Stomach (tissue), 4 donors: Measurements from ENCODE around the gene RBM47.

Experiments
- POLR2A ChIP-seq, 4 donors: fragments of 450-650 bp; IDR thresholded peaks; one replicate each; pipeline ENCODE4 v1.6.1; 2016; ENCODE audit warnings: antibody characterized with exemption in 4 of 4, control low read depth in 2 of 4, mild to moderate bottlenecking in 1 of 4, moderate library complexity in 1 of 4
- TF ChIP-seq, protein P1 (sequence below), 7 experiments: fragments of 450-650 bp in 4 of 7; fragments of 200-600 bp in 3 of 7; sonication (generic) in 3 of 7; IDR thresholded peaks; one replicate each; pipeline ENCODE4 v1.5.1; 2016 to 2019; ENCODE audit warnings: antibody characterized with exemption in 7 of 7, control low read depth in 2 of 7, mild to moderate bottlenecking in 1 of 7

DNA sequence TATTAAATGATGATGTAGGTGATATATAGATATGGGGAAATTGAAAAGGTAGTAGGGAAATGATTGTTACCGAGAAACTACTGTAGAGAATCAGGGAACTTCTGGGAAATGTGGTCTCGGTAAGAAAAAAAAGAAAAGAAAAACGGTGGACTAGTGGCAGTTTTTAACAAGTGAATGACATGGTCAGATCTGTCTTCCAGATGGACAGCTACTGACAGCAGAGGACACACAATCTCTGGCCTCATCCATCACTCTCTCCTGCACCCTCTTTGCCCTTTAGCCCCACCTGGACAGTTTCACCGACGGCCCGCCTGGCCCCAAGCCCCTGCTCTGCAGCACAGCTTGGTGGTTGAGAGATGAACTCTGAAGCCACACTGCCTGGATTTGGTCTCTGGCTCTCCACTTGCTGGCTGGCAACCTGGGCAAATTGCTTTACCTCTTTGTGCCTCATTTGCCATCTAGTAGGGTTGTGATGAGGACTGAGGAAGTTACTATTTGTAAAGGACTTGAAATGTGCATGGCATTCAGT is 23.4 kb downstream of the RBM47 start:
- TF ChIP-seq POLR2A (IDR thresholded peaks at IDR 0.05) = no peak
- TF ChIP-seq, protein P1, sequence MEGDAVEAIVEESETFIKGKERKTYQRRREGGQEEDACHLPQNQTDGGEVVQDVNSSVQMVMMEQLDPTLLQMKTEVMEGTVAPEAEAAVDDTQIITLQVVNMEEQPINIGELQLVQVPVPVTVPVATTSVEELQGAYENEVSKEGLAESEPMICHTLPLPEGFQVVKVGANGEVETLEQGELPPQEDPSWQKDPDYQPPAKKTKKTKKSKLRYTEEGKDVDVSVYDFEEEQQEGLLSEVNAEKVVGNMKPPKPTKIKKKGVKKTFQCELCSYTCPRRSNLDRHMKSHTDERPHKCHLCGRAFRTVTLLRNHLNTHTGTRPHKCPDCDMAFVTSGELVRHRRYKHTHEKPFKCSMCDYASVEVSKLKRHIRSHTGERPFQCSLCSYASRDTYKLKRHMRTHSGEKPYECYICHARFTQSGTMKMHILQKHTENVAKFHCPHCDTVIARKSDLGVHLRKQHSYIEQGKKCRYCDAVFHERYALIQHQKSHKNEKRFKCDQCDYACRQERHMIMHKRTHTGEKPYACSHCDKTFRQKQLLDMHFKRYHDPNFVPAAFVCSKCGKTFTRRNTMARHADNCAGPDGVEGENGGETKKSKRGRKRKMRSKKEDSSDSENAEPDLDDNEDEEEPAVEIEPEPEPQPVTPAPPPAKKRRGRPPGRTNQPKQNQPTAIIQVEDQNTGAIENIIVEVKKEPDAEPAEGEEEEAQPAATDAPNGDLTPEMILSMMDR (IDR thresholded peaks at IDR 0.05) = no peak
